Stimulated activated CD4-positive, alpha-beta T cell treated with anti-CD3 and anti-CD28 coated beads, Interleukin-1b, Interleukin-23, amount 100 ng/mL, for 4 hours (primary cell): ENCODE measurements around the gene SARDH.
"Not testable (repeated sequence)": the region's sequence is repeated elsewhere in the genome, so short reads cannot be mapped to it uniquely, and the experiment has no call there.

Experiments used
- DNase-seq, 2 donors: peaks; one replicate each; pipeline ENCODE4 v3.0.0-alpha.2; 2020; ENCODE audit warnings: low read depth in 2 of 2

SARDH gene

DNA sequence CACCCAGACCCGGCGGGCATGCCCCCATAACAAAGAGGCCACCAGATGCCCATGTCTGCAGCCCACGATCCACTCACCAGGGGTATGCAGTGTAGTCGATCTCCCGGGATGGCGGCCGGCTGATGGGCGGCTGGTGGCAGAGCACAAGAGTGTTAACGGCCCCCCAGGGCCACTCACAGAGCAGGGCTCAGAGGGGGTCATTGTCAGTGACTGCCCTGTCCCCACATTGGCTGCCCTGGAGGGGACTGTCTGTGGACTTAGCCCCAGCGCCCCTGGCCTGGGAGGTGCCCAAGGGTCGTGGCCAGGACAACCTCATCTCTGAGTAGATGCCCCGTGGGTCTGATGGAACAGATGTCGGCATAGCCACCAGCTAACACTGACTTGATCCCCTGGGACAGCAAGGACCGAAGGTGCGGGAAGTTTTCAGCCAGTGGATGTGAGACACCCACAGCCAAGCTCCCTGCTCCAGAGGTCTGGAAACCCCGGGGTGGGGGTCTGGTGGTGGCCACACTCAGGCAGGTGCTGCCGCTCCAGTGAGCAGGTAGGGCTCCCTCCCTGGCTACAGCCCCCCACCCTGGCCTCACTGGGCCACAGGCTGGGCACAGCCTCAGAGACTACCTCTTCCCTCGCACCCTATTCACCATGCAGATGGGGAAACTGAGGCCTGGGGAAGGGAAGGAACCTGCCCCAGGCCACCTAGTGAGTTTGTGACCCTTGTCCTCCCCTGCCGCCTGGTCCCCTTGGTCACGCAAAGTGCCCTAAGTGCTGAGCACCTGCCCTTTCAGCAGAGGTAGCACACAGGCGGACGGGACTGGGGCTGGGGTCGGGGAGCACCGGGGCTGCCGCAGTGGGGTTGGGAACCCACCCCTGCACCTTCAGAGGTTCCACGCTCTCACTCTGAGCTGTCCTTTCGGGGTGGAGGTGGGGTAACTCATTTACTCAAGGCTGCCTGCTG lies 38.1 kb upstream of the SARDH start:
- DNase-seq: no peak

DNA sequence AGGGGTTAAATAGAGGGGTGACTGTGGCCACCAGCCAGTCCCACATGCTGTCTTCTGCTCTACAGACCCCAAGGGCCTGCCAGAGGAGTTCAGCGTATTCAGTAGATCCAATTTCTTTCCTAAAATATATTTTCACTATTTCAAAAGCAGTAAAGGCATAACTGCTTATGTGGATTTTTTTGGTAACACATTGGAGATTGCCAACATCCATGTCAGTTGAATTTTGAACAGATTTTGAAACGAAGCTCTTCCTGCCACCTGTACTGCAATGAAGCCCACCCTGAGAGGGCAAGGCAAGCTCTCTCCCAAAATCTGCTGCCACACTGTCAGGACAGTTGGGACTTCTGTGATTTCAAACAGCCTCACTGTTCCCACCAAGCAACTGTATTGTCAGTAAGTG lies 37.1 kb upstream of the SARDH start:
- no peak for DNase-seq

DNA sequence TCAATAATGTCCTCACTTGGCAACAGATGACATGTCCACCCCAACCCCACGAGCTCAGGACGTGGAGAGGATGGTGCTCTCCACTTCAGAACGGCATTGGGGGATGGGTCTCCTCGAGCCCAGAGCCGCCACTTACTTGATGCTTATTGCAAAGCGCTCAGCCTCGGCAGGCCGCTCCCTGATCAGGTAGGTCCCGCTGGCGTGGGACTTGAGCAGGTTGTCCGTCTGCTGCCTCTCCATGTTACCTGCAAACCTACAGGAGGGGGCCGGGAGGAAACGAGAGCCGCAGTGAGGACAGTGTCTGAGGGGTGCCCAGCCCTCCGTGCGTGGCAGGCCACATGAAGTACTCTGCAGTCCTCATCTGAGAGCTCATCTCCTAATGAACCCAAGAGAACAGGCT lies 36.6 kb upstream of the SARDH start:
- no peak for DNase-seq

DNA sequence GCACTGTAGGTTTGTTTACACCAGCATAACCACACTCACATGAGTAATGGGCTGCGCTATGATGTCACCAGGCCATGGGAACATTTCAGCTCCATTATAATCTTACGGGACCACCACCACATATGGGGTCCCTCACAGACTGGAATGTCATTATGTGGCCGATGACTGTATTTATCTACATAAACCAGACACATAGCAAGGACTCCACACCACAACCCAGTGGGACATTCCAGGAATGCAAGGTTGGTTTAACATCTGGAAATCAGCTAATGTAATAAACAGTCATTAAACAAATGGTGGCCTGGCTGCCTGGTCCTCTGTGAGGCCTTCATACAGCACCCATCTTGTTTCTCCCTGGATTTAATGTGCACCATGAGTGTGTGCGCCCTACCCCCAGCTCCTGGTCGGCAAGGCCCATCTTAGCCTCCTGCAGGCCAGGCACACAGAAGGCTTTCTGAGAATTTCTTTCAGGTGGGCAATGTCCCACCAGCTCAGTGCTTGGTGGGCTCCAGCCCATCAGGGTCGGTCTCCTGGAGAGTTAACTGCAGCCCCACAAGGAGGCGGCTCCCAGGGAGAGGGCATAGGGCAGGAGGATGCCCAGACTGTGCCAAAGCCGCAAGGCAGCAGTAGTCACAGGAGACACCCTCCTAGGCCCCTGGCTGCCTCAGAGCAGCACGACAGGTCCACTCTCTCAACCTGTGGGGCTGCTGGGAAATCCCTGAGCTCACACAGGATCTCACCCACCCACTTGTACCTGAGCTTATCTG lies 35.9 kb upstream of the SARDH start:
- DNase-seq: no peak

DNA sequence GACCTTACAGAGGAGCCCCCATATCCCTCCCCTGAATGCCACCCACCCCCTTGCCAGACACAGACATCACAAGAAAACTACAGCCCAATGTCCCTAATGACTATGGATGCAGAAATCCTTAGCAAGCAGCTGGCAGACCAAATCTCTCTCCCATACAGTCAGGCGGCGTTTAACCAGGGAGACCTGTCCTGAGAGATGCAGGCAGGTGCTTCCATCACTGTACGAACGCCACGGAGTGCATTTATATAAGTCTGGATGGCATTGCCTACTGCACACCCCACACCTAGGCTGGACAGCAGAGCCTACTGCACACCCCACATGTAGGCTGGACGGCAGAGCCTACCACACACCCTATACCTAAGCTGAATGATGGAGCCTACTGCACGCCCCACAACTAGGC lies 34.4 kb upstream of the SARDH start:
- DNase-seq: no peak

DNA sequence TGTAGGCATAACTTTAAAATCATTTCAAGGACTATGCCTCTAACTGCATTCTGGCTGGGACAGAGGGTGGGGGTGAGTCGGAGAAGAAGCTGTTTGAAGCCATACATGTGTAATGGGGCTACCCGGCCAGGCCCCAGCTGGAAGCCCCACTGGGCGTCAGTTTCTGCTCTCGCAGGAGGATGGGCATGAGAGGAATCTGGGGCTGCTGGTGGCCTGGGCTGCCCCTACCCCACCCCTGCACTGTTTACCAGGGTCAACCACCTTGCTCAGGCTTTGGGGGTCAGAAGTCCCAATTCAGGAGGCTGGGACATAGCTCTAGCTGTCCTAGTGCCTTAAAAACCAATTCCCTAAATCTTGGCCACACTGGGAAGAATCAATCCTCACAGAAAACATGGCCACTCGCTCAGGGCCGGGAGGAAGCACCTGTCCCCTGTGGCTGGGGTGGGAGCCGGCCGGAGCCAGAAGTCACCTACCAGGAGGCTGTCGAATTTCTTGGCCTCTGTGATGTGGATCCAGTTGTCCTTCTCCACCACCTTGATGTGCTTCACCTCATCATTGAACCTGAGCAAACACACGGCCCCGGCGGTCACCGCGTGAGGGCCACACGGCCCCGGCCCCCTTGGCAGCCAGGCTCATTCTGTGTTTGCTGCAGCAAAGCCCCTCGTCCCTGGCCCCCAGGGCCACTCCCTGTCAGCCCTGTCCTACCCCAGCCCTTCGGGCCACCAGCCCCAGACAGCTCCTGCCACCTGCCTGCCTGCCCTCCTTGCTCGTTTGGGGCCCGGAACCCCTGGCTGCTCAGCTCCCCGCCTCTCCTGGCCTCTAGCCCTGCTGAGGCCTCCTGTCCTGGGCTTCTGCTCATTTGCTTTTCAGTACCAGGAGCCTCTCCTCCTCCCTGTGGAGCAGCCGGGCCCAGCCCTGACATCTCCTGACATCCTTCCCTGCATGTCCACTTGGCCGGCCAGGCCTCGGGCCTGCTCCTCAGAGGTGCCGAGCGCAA lies 33.6 kb upstream of the SARDH start:
- no peak for DNase-seq

DNA sequence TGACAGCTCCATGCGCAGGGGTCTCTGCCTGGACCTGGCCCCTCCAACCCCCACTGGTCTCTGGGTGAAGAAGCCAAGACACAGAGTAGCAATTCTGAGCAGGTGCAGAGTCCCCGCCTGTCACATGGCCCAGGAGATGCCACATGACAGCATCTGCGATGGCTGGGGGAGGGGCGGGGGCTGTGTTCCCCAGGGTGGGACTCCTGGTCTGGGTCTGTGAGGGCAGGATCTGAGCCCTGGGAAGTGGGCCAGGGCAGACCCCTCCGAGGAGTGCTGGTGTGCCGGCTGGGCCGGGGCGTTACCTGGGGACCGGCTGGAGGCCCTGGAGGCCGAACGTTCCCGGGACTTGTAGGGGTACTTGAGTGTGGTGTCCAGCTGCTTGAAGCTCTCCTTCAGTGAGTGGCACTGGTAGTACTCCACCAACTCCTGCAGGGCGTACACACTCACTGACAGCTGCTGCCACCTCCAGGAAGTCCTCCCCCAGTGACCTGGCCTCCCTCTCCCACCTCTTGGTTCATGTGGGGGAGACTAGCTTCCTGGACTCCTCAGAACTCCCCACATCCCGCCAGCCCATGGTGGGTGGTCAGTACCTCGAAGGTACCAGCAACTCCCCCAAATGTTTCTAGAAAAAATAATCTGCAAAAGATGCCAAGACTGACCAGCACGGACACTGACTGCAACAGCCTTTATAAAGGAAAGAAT lies 32.1 kb upstream of the SARDH start:
- no peak for DNase-seq

DNA sequence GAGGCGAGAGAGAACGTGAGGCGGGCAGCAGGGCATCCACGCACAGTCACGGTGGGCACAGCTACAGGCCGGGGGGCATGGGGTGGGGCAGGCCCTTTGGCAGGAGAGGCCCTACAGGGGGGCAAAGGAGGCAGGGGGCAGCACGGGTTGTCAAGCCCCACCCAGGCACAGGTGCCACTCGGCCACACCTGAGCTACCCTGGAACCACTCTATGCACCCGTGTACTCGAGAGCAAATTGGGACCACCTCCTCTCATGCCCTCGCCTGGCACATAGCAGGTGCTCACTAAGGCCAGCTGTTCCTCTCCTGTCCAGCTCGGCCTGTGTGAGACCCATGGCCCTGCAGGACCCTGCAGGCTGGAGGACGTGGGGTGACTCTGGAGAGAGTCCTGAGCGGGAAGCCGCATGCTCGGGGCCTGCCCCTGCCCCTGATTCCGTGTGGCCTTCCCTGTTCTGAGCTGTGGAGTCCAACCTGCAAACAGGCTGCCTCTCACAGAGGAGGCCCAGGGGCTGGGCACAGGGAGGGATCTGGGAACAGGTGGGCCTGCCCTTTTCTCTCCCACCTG lies 31.4 kb upstream of the SARDH start:
- no peak for DNase-seq

DNA sequence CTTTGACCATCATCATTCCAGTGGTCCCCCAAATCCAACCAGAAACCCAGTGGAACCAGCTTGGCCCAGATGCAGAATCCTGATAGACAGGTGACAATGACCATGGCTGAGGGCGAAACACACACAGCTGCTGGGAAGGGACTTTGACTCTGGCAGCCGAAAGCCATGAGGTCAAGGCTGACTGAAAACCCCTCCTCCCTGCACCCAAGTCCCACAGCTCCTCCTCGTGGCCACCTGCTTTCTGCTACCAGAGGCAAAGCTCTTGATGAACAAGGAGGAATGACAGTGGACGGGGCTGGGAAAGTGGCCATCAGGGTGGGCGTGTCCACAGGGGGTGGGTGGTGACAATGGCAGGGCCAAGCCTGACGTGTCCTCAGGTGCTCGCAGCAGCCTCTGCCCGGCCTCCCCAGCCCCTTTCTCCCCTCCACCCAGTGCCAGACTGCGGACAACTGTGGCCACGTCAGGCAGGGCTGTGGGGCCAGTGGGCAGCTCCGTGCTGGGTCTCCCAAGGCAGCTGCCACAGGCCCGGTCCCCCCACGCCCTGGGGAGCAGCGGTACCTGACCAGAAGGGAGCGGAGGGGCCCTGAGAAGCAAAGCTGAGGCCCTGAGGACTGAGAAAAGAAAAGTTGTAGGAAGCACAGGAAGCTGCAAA lies 30.8 kb upstream of the SARDH start:
- no peak for DNase-seq

DNA sequence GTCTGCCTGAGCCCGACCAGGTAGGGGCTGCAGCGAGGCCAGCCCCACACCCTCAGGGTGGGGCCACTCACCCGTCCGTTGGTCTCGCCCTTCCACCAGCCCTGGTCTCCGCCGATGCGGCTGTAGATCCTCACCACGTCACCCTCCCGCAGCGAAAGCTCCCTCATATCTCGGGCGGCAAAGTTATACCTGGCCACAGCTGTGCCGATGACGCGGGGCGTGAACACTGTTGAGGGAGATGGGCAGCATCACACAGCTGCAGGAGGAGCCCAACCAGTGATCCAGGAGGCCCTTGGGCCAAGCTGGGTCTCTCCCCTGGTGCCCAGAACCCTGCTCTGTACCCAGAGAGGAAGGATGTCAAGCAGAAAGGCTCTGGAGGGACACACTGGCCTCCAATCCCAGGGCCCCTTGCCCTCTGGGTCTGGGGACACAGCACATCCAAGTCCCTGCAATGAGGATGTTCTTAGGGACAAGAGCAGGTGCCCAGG lies 30.3 kb upstream of the SARDH start:
- DNase-seq: no peak

DNA sequence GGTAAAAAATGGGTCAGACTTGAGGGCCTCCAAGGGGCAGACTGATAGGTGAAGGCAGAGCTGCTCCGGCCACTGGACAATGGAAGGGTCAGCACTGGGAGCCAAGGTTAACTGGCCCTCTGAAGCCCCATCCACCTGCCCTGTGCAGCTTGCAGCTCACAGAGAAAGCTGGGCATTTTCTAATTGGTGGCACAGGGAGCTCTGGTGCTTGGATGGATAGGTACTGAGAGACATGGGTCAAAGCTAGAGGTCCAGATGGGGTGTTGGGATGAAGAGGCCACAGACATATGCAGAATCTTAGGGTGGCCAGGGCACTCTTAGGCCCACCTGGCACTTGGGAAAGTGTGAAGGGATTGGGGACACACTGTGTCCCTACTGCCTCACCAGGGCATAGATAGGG lies 29.5 kb upstream of the SARDH start:
- no peak for DNase-seq

DNA sequence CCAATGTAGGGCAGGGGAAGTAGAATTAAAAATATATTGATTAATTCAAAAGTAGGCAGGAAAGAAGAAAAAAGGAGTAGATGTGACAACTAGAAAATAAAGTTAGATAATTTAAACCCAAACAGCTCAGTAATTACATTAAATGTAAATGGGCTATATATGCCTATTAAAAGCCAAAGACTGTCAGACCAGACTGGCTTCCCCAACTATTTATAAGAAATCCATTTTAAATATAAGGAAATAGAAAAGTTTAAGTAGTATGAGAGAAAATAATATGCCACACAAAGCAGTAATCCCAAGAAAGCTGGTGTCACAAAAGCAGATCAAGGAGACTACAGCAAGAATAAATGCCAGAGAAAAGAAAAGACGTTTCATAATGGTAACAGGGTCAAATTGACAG lies 28.9 kb upstream of the SARDH start:
- DNase-seq: no peak

DNA sequence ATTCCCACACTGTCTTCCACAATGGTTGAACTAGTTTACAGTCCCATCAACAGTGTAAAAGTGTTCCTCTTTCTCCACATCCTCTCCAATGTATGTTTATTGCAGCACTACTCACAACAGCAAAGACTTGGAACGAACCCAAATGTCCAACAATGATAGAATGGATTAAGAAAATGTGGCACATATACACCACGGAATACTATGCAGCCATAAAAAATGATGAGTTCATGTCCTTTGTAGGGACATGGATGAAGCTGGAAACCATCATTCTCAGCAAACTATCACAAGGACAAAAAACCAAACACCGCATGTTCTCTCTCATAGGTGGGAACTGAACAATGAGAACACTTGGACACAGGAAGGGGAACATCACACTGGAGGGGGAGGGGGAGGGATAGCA lies 28.1 kb upstream of the SARDH start:
- DNase-seq: not testable (repeated sequence)

DNA sequence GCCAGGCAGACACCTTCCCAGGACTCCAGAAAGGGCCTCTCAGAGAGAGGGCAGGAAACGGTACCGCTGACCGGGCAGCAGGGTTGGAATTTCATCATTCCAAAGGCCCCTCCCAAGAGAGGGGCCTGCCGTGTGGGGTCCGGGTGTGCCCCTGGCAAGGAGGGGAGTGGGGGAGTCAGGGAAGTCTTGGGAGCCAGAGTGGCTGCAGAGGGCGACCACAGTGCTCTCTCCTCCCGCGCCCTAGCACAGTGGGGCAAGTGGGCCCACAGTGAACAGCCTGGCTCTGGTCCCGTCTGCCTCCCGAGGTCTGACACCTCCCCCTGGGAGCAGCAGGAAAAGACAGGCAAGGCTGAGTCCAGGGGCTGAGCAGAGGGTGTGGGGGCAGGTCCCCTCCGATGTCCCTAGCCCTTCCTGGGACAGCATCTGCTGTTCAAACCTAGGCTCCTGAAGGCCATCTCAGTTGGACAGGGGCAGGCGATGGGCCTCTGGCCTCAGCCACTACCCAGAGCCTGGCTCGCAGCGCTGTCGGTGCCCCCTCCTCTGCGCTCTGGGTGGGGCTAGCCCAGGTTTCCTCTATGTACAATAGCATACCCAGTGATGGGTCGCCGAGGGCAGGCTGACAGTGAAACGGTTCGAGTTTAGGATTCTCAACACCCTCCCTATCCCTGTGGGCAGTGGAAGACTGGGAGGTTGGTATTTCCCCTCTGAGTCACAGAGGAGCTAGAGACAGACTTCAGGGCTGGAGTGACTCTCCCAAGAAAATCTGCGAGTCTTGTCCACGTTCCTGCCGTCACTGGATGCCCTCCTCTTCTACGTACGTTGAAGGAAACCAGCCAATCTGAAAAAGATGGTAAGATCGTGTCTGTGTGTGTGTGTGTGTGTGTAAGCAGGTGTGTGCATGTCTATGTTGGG lies 25.4 kb upstream of the SARDH start:
- DNase-seq: no peak

DNA sequence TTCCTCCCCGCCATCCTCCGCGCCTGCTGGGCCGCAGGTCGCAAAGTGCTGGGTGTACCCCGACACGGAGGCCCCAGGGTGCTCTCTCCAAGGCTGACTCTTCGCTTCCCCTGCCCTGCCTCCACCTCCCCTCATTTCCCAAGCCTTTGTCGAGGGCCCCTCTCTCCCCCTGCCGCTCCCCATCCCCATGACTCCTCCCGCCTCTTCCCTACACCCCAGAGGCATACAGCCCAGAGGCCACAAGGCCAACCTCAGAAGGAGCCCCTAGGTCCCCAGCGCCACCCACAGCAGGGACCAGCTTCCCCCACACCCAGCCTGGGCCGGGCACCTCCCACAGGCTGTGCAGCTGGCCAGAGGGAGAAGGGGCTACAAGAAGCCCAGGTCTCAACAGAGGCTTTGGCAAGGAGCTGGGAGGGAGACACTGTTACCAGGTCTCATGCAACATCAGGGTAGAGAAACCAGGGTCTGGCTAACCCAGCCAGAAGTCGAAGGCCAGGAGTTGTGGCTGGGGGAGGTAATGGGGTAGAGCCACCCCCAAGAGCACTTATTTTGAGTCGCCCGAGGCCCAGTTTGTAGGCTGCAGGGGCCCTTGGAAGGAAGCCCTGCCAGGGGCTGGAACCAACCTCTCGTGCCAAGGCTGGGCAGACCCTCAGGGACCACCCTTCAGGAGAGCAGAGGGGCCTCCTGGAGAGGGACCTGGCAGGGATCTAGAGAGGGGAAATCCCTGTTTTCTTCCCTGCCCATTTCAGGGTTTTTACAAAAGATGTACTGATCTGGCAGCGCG lies 24.5 kb upstream of the SARDH start:
- no peak for DNase-seq

DNA sequence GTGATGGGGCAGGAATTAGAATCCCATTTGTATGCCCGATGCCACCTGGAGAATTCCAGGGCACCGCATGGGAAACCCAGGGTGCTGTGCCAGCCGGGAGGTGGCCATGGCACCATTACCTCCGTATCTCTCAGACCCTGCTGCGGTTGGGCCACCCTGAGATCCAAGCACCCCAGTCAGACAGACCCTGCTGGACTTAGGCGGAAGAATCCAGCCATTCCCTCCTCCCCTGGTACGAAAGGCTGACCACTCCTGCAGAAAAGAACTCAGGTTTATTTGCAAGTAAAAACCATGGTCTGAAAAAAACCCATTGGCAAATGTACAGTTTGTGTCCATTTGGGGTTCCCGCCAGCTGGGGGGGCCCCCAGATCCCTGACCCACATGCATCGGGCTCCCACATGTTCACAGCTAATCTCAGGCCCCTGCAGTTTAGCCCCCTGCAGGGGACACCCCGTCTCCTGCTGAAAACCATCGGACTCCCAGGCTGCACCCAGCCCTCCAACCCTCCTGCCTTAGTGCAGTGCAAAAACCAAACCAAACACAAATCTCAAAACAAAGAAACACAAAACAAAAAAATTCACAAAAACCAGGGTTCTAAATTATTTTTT lies 23.6 kb upstream of the SARDH start:
- no peak for DNase-seq

DNA sequence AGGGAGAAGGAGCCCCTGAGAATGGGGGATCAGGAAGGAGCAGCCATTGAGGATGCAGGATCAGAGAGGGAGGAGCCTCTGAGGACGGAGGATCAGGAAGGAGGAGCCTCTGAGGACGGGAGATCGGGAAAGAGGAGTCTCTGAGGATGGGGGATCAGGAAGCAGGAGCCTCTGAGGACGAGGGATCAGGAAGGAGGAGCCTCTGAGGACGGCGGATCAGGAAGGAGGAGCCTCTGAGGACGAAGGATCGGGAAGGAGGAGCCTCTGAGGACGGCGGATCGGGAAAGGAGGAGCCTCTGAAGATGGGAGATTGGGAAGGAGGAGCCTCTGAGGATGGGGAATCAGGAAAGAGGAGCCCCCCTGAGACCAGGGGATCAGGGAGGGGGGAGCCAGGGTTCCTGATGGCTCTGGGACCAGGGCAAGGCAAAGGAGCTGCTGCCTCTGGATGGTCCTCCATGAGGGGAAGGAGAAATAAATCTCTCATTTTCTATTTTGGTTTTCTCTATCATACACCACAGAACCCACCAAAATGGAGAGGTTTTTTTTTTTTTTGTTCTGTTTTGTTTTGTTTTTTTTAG lies 22.6 kb upstream of the SARDH start:
- DNase-seq: no peak
